NCI-H2107 treated with DMSO at 0.1 percent for 48 hours (cell line): ENCODE results near the gene SLC44A1.

Experiments
- DNase-seq: peaks from one replicate; lab custom pipeline; 2025; ENCODE audit not compliant: unreplicated experiment; lab: John Stamatoyannopoulos, UW

Gene SLC44A1

GRCh38 chr9:105269593-105269992 lies 25.1 kb downstream of the SLC44A1 start:
- DNase-seq: no peak

GRCh38 chr9:105270711-105271110 lies 26.3 kb downstream of the SLC44A1 start:
- no peak for DNase-seq

GRCh38 chr9:105273731-105274130 lies 29.3 kb downstream of the SLC44A1 start:
- DNase-seq: no peak

- no peak for DNase-seq
Measured at GRCh38 chr9:105275111-105275510, 30.7 kb downstream of the SLC44A1 start.

GRCh38 chr9:105275938-105276337 lies 31.5 kb downstream of the SLC44A1 start:
- no peak for DNase-seq

GRCh38 chr9:105278751-105279150 lies 34.3 kb downstream of the SLC44A1 start:
- no peak for DNase-seq

GRCh38 chr9:105280691-105281090 lies 36.2 kb downstream of the SLC44A1 start:
- DNase-seq: no peak

- no peak for DNase-seq
Measured at GRCh38 chr9:105281272-105281671, 36.8 kb downstream of the SLC44A1 start.

GRCh38 chr9:105281926-105282325 lies 37.5 kb downstream of the SLC44A1 start:
- no peak for DNase-seq

GRCh38 chr9:105282870-105283621 lies 38.6 kb downstream of the SLC44A1 start:
- DNase-seq: no peak

GRCh38 chr9:105283795-105284194 lies 39.3 kb downstream of the SLC44A1 start:
- no peak for DNase-seq

- no peak for DNase-seq
Measured at GRCh38 chr9:105284463-105284862, 40.0 kb downstream of the SLC44A1 start.

- DNase-seq: no peak
Measured at GRCh38 chr9:105286098-105286497, 41.6 kb downstream of the SLC44A1 start.

- no peak for DNase-seq
Measured at GRCh38 chr9:105289305-105289704, 44.9 kb downstream of the SLC44A1 start.

GRCh38 chr9:105290418-105290817 lies 46.0 kb downstream of the SLC44A1 start:
- DNase-seq: no peak

- no peak for DNase-seq
Measured at GRCh38 chr9:105290954-105291353, 46.5 kb downstream of the SLC44A1 start.

- no peak for DNase-seq
Measured at GRCh38 chr9:105291422-105291859, 47.0 kb downstream of the SLC44A1 start.

GRCh38 chr9:105291938-105292337 lies 47.5 kb downstream of the SLC44A1 start:
- no peak for DNase-seq

- no peak for DNase-seq
Measured at GRCh38 chr9:105293408-105293807, 49.0 kb downstream of the SLC44A1 start.

- DNase-seq: no peak
Measured at GRCh38 chr9:105295201-105295550, 50.7 kb downstream of the SLC44A1 start.

- no peak for DNase-seq
Measured at GRCh38 chr9:105295986-105296385, 51.5 kb downstream of the SLC44A1 start.

GRCh38 chr9:105296445-105296844 lies 52.0 kb downstream of the SLC44A1 start:
- DNase-seq: no peak

GRCh38 chr9:105296877-105297287 lies 52.4 kb downstream of the SLC44A1 start:
- no peak for DNase-seq
